GM19324 (cell line): Measurements from ENCODE around the gene IL4R.

Experiments used
- ATAC-seq: cut with Tn5 transposase; IDR thresholded peaks from one replicate; pipeline ENCODE4 v1.9.1; 2021; ENCODE audit warnings: mild to moderate bottlenecking, moderate library complexity; ENCODE audit not compliant: unreplicated experiment, low FRiP score

The IL4R gene

DNA sequence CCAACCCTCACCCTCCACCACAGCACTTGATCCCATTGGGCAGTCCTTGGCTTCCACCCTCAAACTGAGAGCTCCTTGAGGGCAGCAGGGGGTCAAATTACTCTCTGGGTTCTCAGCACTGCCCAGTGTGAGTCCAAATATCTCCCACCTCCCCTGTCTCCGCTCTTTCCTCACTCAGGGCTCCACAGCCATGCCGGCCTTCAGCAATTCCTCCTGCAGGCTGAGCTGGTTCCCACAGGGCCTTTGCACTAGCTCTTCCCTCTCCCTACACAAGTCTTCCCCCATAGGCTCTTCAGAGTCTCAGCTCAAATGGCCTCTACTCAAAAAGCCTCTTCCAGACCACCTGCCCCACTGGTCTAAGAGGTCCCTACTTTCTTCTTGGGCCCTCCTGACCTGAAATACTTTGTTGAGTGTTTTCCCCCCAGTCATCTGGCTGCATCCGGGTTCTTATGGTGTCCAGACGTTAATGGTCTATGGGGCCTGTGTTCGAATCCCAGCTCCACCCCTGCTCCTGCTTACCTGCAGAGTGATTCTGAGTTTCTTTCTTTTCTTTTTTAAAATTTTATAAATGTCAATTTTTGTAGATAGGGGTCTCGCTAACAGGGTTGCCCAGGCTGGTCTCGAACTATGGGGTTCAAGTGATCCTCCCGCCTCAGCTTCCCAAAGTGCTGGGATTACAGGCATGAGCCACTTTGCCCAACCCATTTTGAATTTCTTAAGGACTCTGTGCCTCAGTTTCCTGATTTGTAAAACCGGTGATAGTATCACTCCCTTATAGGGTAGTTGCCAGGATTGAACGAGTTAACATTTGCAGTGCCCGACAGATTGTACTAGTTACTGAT, 973 bp upstream of the IL4R start:
- no peak for ATAC-seq

DNA sequence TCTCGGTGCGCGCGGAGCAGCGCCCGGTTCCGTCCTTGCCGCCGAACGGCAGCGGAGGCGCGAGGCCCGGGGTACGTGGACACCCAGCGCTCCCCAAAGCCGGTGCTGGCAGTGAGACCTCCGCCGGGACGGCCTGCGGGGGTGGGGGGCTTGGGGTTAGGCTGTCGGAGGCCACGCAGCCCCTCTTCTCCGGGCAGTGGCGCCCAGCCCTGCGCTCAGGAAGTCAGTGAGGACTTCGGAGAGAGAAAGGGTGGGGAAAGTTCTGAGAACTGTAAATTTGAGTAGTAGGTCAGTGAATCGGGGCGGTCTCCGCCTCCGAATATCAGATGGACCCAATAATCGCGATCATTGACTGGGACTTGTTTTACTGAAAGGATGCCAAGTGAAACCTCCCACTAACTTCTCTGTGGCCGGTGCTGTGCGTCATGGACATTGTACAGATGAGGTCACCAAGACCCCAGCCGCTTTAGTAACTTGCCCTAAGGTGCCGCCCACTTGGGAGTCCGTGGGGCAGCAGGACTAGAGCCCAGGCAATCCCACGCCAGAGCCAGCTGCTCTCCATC, 468 bp downstream of the IL4R start:
- no peak for ATAC-seq

DNA sequence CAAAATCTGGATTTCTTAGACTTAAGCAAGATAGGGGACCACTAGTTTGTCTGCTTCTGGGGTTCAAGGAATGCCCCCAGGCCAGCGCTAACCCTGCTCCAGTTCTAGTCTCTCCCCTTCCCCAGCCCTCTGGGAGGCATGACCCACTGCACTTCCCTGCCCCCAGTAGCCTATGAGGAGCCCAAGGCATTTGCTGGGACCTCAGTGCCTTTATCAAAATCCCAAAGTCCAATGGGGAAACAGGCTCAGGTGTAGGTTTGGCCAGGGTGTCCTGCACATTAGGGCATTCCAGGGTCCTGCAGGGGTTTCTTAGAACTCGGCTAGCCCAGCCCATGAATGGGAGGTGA, 1.2 kb downstream of the IL4R start:
- no peak for ATAC-seq

DNA sequence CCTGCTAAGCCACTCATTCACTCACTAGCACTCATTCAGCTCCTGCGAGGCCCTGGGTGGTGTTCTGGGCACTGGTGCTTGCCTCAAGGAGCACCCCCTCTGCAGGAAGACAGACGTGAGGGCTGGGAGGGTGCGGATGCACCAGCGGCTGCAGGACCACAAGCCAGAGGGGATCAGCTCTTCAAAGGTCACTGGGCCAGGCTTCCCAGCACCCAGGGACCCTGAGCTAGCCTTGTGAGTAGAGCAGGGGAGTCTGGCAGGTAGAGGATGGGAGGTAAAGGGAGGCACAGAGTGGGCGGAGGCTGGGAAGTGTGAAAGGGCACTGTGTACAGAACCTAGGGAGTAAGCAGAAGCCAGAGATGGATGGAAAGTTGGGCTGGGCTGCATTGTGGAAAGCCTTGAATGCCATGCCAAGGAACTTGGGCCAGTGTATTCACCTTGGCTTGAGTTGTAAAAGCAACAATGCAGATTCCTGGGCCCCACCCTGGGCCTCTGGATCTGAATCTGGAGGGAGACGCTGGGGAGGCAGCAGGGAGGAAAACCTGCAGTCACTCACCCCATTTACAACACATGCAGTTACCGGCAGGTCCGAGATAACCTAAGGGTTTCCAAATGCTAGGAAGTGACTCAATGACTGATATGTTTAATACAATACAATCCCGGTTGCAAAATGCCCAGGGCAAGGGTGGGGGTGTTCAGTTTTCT, 1.7 kb downstream of the IL4R start:
- no peak for ATAC-seq

DNA sequence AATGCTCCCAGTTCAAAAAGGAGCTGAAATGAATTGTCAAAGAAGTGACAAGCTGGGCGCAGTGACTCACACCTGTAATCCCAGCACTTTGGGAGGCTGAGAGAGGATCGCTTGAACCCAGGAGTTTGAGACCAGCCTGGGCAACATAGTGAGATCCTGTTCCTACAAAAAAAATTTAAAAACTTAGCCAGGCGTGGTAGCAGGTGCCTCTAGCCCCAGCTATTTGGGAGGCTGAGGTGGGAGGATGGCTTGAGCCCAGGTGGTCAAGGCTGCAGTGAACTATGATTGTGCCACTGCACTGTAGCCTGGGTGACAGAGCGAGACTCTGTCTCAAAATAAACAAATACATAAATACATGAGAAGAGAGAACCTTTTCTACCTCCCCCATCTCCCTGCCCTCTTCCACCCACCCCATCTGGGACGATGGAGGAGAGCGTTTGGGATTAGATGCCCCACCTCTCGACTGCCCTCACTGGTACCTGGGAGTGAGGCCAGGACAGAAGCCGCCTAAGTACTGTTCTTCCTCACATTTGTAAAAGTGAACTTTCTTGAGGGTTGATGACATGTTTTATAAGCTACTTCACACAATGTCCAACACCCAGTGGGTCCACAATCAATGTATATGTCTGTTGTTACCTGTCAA, 2.4 kb downstream of the IL4R start:
- no peak for ATAC-seq

DNA sequence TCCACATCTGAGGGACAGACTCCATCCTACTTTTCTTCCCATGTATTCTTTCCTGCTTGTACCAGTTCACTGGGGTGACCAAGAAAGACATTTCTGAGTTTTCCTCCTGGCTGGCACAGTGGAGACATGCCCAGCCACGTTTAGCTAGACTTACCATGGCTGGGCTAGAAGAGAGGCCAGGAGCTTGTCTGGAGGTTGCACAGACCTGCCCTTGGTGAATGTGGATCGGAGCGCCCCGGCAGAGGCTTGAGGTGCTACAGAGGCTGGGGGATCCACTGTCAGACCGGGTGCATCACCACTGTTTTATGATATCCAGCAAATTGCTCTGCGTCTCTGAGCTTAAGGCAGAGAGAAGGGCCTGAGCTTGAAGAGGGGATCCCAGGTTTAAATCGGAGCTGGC, 3.5 kb downstream of the IL4R start:
- ATAC-seq: no peak

DNA sequence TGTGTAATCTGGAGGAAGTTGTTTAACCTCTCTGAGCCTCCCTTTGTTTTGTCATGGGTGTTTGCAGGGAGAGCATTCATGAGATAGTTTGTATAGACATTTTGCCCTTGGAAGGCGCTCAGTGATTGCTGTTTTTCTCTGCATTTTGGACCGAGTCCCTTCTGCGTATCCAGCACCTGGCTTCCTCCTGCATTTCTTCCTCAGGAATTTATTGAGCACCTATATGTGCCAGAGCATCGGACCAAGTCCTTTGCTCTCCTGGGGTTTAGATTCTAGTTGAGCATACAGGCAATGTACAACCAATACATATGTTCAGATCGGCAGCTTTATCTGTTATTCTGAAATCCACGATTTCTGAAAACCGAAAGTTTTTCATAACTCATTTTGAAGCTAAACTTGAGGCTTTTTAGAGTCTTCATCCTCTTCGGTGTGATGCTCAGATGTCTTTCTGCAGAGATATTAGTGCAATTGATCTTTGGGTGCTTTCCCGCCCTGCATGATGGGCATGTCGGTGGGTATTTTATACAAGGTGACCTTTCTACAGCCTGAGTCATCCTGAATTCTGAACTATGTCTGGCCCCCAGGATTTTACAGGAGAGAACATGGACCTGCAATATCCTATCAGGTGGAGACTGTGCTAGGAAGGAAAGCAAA, 4.1 kb downstream of the IL4R start:
- no peak for ATAC-seq

DNA sequence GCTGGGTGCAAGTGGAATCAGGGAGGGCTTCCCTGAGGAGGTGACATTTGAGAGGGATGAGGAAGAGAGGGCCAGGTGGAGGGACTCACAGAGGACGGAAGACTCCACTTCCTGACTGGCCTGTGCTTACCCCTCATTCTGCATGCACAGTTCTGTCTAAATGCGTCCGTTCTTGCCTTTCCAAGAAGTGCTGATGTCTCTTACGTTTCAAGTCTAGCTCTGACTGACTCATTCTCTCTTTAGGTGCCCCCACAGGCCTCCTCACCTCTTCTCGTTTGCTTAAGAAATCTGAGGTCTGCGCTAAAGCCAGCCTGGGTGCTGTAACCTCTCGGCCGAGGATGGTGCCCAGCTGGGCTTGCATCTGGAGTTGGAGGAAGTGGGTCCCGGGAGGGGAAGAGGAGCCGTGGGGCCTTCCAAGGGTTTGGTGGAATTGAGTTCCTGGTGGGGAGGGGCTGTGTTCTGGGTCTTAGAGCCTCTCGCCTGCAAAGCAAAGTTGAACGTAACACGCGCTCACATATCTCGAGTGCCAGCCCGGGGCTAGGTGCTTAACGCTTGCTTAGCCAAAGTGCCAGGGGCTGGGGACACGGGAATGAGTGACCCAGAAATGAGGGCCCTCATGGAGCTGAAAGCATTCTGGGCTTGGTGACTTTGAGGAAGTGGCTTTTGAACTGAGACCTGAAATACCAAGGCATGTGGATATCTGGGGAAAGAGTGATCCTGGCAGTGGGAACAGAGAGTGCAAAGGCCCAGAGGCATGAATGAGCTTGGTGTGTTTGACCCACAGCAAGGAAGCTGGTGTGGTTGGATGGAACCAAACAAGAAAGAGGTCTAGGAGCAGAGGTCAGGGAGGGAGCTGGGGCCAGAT, 4.8 kb downstream of the IL4R start:
- ATAC-seq: no peak

DNA sequence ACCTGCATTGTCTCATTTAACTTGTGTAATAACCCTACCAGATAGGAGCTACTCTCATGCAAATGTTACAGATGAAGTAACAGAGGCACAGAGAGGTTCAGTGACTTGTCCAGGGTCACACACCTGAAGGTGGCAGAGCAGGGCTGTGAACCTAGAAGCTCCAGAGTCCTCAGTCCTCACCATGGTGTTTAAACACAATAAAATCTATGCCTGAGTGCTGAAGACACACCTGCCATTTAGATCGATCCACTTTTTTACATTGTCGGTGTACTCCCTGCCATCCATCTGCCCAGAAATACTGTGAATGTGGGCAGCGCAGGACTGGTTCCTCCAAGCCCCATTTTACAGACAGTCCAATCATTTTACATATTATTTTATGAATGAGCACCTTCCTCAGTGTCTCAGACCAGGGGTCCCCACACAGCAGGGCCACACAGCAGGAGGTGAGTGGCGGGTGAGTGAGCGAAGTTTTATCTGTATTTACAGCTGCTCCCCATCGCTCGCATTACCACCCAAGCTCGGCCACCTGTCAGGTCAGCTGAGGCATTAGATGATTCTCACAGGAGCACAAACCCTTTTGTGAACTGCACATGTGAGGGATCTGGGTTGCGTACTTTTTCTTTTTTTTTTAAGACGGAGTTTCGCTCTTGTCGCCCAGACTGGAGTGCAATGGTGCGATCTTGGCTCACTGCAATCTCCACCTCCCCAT, 5.6 kb downstream of the IL4R start:
- ATAC-seq: no peak

DNA sequence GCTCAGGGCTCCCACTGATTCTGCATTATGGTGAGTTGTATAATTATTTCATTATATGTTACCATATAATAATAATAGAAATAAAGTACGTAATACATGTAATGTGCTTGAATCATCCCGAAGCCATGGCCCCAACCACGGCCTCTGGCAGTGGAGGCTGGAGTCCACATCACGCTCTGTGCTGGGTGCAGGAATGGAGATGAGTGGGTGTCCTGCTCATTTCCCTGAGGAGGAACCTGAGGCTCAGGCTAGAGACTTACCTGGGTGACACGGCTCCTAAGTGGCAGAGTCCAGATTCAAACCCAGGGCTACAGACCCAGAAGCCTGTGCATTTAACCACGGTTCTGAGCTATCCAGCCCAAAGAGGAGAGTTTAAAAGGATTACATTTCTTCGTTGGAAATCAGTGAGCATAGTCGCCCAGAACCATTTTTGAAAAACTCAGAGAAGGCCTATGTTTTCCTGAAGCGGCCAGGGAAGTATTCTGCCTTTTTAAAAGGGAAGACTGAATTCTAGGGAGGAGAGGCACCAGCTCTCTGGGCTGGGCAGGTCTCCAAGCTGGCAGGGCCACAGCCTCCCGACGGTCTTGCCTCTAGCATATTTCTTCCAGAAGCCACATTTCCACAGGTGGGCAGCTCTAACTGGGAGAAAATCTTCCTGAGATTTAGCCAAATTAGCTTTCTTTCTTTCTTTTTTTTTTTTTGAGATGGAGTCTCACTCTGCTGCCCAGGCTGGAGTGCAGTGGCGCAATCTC, 6.7 kb downstream of the IL4R start:
- no peak for ATAC-seq

DNA sequence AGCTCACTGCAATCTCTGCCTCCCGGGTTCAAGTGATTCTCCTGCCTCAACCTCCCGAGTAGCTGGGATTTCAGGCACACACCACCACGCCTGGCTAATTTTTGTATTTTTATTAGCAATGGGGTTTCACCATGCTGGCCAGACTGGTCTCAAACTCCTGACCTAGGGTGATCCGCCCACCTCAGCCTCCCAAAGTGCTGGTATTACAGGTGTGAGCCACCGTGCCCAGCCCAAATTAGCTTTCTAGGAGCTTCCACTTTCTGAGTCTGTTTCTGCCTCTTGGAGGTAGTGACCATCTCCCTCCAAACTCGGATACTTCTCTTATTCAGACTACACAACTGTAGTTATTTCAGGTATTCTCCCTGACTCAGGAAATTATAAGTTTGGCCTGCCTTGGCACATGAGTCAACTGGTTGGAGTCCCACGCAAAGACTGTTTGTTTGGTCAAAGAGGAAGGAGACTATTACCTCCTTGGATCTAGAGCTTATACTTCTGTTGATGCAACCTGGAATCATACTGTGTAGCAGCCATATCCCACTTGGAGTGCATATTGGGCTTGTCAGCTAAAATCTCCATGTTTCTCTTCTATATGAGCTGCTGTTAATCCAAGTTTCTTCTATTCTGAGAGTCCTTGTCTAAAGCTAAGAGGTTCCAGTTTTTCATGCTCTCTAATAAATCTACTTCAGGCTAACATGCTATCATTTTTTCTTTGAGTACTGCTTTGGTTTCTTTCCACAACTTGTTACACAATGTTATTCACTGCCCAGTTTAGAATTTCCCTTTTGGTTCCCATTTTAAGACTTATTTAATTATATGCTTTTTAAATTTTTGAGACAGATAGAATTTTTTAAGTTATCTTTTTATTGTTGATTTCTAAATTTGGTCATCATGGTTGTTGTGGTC, 7.5 kb downstream of the IL4R start:
- no peak for ATAC-seq

DNA sequence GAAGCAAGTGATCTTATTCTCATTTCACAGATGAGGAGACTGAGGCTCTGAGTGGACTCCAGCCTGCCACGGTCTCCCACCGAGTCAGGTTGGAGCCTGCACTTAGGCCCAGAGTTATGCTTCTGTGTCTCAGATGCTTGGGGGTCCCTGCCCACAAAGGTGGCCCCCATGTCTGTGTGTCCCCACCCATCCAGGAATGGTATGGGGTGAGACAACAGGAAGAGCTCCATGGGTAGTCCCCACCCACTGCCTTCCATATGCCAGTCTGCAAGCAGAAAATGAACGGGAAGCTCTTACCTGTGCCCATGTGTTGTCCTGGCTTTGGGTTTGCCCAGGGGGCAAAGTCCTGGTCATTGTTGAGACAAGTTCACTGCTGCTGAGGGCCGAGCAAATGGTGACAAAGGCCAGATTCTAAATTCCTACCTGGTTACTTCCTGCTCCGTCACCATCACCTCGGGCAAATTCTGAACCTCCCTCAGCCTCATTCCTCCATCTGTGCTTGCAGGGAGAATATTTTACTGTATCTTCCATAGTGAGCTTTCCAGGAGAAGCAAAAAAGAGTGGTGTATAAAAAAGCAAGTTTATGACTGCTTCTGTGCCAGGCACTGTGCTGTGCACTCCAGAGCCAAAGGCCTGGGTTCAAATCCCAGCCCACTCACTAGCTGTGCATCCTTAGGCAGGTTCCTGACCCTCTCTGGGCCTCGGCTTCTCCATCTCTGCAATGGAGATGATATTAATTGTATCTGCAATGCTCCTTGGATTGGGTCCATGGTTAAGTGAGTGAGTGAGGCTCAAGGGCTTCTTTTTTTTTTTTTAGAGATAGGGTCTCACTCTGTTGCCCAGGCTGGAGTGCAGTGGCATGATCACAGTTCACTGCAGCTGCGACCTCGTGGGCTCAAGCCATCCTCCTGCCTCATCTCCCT, 9.3 kb downstream of the IL4R start:
- ATAC-seq: no peak

DNA sequence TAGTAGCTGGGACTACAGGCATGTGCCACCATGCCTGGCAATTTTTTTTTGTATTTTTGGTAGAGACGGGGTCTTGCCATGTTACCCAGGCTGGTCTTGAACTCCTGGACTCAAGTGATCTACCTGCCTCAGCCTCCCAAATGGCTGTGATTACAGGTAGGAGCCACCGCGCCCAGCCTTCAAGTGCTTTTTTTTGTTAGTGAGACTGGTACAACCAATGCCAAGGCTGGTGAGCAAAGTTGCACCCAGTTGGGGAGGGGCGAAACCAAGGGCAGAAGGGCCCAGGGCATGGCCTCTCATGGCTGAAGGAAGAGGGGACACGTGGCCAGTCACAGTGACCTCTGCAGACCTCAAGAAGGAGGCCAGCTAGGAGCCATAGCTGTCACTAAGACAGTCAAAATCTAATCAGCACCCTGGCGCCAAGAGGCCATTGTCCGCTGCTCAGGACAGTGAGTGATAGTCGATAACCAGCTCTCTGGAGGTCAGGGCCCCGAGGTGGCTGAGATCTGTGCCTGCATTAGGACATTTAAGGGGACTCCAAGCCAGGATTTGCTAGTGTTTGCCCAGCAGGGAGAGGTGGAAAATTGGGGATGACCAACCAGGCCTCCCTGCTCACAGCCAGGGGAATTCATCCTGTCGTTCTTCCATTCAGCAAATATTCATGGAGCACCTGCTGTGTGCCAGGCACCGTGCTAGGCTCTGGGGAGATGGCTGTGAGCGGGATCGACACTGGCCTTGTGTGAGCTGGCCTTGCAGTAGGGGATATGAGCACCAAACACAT, 10.2 kb downstream of the IL4R start:
- ATAC-seq: no peak

DNA sequence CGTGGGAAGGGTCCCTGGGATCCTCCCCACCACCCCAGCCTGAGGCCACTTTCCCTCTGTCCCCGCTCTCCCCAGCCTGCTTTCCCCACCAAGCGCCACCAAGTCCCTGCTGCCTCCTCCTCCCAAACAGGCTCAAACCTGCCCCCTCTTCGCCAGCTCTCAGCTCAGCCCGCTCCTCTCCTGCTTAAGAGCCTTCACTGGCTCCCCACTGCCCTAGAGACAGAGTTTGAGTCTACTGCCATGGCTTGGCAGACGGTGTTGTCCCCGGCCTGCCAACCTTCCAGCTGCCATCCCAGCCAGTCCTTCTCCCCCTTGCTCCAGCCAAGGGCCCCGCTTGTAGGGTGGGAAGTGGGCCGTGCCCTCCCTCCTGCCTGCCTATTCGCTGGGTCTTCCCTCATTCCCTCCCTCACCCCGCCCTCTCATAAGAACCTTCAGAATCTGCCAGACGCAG, 11.1 kb downstream of the IL4R start:
- no peak for ATAC-seq

DNA sequence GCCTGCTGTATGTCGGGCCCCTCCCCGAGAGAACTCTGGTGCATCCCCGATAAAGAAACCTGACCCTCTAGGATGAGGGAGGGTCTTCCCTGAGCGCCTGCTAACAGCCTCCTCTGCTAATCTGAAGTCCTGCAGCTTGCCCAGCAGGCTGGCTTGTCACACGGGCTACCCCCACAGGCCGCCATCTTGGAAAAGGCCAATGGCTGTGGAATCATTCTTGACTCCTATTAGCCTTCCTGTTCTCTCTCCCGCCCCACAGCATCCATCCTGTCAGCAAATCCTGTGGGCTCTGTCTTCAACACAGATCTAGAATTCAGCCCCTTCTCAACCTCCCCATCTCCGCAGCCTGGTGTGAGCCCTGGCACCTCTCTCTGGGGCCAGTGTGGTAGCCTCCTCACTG, 12.0 kb downstream of the IL4R start:
- ATAC-seq: no peak

DNA sequence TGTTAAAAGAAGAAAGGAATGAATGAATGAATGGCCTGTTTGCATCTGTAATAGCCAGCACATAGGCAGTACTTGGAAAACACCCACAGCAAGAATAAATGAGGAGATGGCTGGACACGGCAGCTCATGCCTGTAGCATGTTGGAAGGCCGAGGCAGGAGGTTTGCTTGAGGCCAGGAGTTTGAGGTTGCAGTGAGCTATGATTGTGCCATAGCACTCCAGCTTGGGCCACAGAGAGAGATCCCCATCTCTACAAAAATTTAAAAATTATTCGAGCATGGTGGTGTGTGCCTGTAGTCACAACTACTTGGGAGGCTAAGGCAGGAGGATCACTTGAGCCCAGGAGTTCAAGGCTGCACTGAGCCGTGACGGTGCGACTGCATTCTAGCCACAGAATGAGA, 12.5 kb downstream of the IL4R start:
- ATAC-seq: no peak
